NCI-H748 (cell line): ENCODE data around the gene FLG.
"Not testable (repeated sequence)": the region's sequence is repeated elsewhere in the genome, so short reads cannot be mapped to it uniquely, and the experiment has no call there.

ENCODE experiments used
- DNase-seq: peaks from one replicate; lab custom pipeline; 2025; ENCODE audit not compliant: unreplicated experiment; lab: John Stamatoyannopoulos, UW

The FLG gene

GRCh38 chr1:152303139-152303872, 21.7 kb downstream of the FLG start:
- not testable (repeated sequence) for DNase-seq

- not testable (repeated sequence) for DNase-seq
These were observed 68.6 kb downstream of the FLG start for GRCh38 chr1:152256394-152256793.
